Sigmoid colon (tissue), 7 donors: Measurements from ENCODE around the gene C19orf38. TPM values are rescaled to one million over a fixed set of nuclear protein-coding genes. Genes with fewer than 3 reads are reported as not detected.

ENCODE experiments used
- DNase-seq: peaks from one replicate; pipeline ENCODE4 v3.0.0-alpha.2; 2019
- H3K27ac ChIP-seq, 4 donors: fragments of 200-600 bp; sonication (generic); one replicate each; pipeline ENCODE4 v1.5.1; 2016 to 2019; ENCODE audit warnings: mild to moderate bottlenecking in 1 of 4
- H3K27me3 ChIP-seq, 3 donors: fragments of 200-600 bp; sonication (generic); one replicate each; pipeline ENCODE4 v1.5.1; 2019; ENCODE audit warnings: mild to moderate bottlenecking in 1 of 3
- H3K36me3 ChIP-seq, 4 donors: fragments of 200-600 bp; sonication (generic); one replicate each; pipeline ENCODE4 v1.5.1; 2016 to 2019
- H3K4me1 ChIP-seq, 4 donors: fragments of 200-600 bp; sonication (generic); one replicate each; pipeline ENCODE4 v1.5.1; 2017 to 2019
- H3K4me3 ChIP-seq, 4 donors: fragments of 200-600 bp; sonication (generic); one replicate each; pipeline ENCODE4 v1.5.1; 2017 to 2019; ENCODE audit warnings: mild to moderate bottlenecking in 2 of 4, moderate library complexity in 1 of 4
- H3K9me3 ChIP-seq, 4 donors: fragments of 200-600 bp in 3 of 4; sonication (generic) in 3 of 4; one replicate each; pipeline versions ENCODE4 v1.5.1 to v1.6.1; 2013 to 2019
- EP300 ChIP-seq, 4 donors: sonication (generic); formaldehyde crosslinking; IDR thresholded peaks; one replicate each; pipeline ENCODE4 v1.6.1; 2017; ENCODE audit warnings: antibody characterized with exemption in 4 of 4
- POLR2A ChIP-seq, 2 donors: fragments of 450-650 bp; IDR thresholded peaks; one replicate each; pipeline ENCODE4 v1.6.1; 2016; ENCODE audit warnings: antibody characterized with exemption in 2 of 2, mild to moderate bottlenecking in 2 of 2, moderate library complexity in 2 of 2
- POLR2AphosphoS5 ChIP-seq, 4 donors: sonication (generic); formaldehyde crosslinking; IDR thresholded peaks; one replicate each; pipeline ENCODE4 v1.6.1; 2017; ENCODE audit warnings: antibody characterized with exemption in 4 of 4
- WGBS, 2 donors: extraction: QIAGEN DNeasy Blood & Tissue Kit; methylation state at CpG; one replicate each; pipeline ENCODE4 v1.1.7; 2013; 5-methylcytosine and 5-hydroxymethylcytosine counted together
- intact Hi-C: fragments of 100-400 bp; cut with DNase I; formaldehyde crosslinking; loops from one replicate; pipeline ENCODE4 v1.15.1; 2023
- polyA plus RNA-seq, 3 donors: library from polyadenylated mRNA; stranded (reverse); fragments of 200-250 nt; gene quantifications; one replicate each; pipeline ENCODE4 v1.2.3, GENCODE V29; 2013
- total RNA-seq, 4 donors: library from RNA; depleted of rRNA; stranded (reverse); fragments of >200 nt; gene quantifications; one replicate each; pipeline ENCODE4 v1.1.0, GENCODE V29; 2016
- TF ChIP-seq, protein P1 (sequence below), 4 experiments: fragments of 450-650 bp in 3 of 4; fragments of 200-600 bp in 1 of 4; IDR thresholded peaks; one replicate each; pipeline ENCODE4 v1.5.1; 2016 to 2019; ENCODE audit warnings: antibody characterized with exemption in 4 of 4, mild to moderate bottlenecking in 3 of 4, moderate library complexity in 2 of 4
- donor health status: healthy with polysubstance abuse.
- donor health status: Bipolar disorder and iron deficiency.
- donor health status: healthy.

The C19orf38 gene
- total and polyA plus RNA-seq, 7 donors: 0.92 to 3.3 (median 1.6) TPM; not detected in 1

DNA sequence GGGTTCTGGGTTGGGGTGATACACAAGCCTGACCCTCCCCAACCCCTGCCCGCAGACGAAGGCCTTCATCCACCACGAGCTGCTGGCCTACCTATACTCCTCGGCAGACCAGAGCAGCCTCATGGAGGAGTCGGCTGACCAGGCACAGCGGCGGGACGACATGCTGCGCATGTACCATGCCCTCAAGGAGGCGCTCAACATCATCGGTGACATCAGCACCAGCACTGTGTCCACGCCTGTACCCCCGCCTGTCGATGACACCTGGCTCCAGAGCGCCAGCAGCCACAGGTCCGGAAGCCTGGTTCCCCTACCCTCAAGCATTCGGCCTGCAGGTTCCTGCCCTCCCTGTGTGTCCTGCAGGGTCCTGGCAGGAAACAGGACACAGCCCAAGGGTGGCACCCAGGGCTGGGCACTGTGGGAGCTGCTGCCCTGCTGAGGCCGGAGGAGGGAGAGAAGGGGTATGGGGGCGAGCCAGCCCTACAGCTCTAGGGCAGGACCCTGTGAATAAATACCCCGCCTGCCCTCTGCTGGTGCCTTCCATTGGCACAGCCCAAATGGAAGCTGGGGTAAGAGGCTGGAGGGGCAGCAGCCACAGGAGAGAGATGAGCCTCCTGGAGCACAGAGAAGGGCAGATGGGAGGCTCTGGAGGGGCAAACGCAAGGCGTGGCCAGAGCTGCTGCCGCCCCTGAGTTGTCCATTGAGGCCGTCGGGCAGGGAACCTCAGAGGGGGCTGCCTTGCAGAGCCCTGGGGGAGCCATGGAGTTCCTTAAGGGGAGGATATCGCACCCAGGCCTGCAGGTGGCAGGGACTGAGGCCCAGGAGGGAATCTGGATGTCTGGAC lies 19.0 kb upstream of the C19orf38 start:
- no peak for DNase-seq
- H3K36me3 ChIP-seq: peaks cover 17 to 96% (median 48%) of the 10 kb centered on the region in 4 donors
- 94% methylated on average over 26 of the region's 26 CpGs for WGBS, 2 donors
- no peak overlapping the region for H3K4me3 ChIP-seq
- H3K9me3 ChIP-seq: no peaks in the 10 kb centered on the region
- no peaks in the 10 kb centered on the region for H3K27me3 ChIP-seq
- intact Hi-C loops: no loop called here
- TF ChIP-seq POLR2A (IDR thresholded peaks at IDR 0.05): no peak
- TF ChIP-seq, protein P1, sequence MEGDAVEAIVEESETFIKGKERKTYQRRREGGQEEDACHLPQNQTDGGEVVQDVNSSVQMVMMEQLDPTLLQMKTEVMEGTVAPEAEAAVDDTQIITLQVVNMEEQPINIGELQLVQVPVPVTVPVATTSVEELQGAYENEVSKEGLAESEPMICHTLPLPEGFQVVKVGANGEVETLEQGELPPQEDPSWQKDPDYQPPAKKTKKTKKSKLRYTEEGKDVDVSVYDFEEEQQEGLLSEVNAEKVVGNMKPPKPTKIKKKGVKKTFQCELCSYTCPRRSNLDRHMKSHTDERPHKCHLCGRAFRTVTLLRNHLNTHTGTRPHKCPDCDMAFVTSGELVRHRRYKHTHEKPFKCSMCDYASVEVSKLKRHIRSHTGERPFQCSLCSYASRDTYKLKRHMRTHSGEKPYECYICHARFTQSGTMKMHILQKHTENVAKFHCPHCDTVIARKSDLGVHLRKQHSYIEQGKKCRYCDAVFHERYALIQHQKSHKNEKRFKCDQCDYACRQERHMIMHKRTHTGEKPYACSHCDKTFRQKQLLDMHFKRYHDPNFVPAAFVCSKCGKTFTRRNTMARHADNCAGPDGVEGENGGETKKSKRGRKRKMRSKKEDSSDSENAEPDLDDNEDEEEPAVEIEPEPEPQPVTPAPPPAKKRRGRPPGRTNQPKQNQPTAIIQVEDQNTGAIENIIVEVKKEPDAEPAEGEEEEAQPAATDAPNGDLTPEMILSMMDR (IDR thresholded peaks at IDR 0.05): no peak
- TF ChIP-seq EP300 (IDR thresholded peaks at IDR 0.05): no peak
- no peak for TF ChIP-seq POLR2AphosphoS5 (IDR thresholded peaks at IDR 0.05)
- H3K27ac ChIP-seq: no peak overlapping the region
- no peaks in the 10 kb centered on the region for H3K4me1 ChIP-seq

DNA sequence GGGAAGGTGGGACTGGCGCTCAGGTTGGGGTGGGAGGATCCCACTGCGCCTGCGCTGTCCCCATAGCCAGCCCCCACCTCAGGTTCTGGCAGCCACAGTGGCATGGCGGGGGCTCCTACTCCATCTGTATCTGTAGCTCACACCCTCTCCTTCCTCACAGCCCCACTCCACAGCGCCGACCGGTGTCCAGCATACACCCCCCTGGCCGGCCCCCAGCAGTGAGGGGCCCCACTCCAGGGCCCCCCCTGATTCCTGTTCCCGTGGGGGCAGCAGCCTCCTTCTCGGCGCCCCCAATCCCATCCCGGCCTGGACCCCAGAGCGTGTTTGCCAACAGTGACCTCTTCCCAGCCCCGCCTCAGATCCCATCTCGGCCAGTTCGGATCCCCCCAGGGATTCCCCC lies 18.2 kb upstream of the C19orf38 start:
- no peak for TF ChIP-seq POLR2A (IDR thresholded peaks at IDR 0.05)
- TF ChIP-seq POLR2AphosphoS5 (IDR thresholded peaks at IDR 0.05): no peak
- TF ChIP-seq, protein P1 (IDR thresholded peaks at IDR 0.05): no peak
- TF ChIP-seq EP300 (IDR thresholded peaks at IDR 0.05): no peak
- WGBS, 2 donors: 91 to 94% methylated on average over 16 of the region's 16 CpGs
- DNase-seq: no peak
- peaks cover 9 to 90% (median 41%) of the 10 kb centered on the region in 4 donors for H3K36me3 ChIP-seq
- intact Hi-C loops: loop anchor here (10.0 kb wide), 1 partner anchor 115 kb away; the partner anchor contains the start of gene DNM2
- no peaks in the 10 kb centered on the region for H3K4me1 ChIP-seq
- no peaks in the 10 kb centered on the region for H3K9me3 ChIP-seq
- H3K4me3 ChIP-seq: no peak overlapping the region
- H3K27ac ChIP-seq: no peak overlapping the region
- H3K27me3 ChIP-seq: no peaks in the 10 kb centered on the region

DNA sequence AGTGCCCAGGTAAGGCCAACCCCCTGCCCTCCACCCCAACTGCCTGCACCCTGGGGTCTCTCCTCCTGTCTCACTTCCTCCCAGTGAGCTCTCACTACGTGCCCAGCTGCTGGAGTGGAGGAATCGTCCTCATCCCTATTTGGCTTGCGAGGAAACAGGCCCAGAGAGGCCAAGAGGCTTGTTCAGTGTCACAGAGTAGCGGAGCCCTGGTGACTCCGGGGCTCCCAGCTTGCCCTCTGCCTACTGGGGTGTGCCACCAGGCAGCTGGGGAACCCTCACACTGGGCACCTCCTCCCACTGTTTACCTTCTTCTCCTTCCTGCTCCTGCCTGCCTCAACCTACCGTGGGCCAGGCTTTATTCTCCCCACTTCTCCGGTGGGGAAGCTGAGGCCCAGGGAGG lies 17.8 kb upstream of the C19orf38 start:
- H3K4me1 ChIP-seq: peaks cover 0 to 4% (median 0%) of the 10 kb centered on the region in 4 donors
- intact Hi-C loops: loop anchor here (10.0 kb wide), 1 partner anchor 116 kb away; the partner anchor contains the start of gene DNM2
- no peak overlapping the region for H3K4me3 ChIP-seq
- TF ChIP-seq POLR2A (IDR thresholded peaks at IDR 0.05) (no peak), POLR2AphosphoS5 (IDR thresholded peaks at IDR 0.05) (no peak), EP300 (IDR thresholded peaks at IDR 0.05) (no peak)
- TF ChIP-seq, protein P1 (IDR thresholded peaks at IDR 0.05): no peak
- H3K36me3 ChIP-seq: peaks cover 7 to 86% (median 37%) of the 10 kb centered on the region in 4 donors
- no peak overlapping the region for H3K27ac ChIP-seq
- no peak for DNase-seq
- WGBS, 2 donors: 87 to 90% methylated on average over 7 of the region's 7 CpGs
- H3K27me3 ChIP-seq: no peaks in the 10 kb centered on the region
- no peaks in the 10 kb centered on the region for H3K9me3 ChIP-seq

DNA sequence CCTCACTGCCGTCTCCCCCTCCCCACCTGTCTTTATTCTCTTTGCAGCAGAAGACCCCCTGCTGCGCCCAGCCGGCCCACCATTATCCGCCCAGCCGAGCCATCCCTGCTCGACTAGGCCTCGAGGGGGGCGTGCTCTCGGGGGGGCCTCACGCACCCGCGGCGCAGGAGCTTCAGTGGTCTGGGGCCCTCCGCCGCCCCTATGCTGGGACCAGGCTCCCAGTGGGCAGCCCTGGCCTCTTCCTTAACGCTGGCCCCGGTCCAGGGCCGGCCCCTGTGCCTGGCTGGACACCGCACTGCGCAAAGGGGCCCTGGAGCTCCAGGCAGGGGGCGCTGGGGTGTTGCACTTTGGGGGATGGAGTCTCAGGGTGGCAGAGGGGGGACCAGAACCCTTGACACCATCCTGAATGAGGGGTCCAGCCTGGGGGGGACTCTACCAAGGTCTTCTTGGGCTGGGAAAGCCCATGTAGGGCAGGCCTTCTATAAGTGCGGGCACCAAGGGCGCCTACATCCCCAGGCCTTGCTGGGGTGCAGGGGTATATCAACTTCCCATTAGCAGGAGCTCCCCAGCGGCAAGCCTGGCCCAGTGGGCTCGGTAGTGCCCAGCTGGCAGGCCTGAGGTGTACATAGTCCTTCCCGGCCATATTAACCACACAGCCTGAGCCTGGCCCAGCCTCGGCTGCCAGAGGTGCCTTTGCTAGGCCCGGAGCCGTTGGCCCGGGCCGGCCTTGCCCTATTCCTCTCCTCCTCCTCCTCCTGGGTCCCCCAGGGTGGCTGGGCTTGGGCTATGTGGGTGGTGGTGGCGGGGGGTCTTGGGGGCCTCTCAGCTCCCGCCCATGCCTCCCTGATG lies 17.1 kb upstream of the C19orf38 start:
- Histone ChIP-seq H3K36me3 (peaks cover 7 to 78% (median 29%) of the 10 kb centered on the region in 4 donors), H3K27me3 (no peaks in the 10 kb centered on the region), H3K4me3 (no peak overlapping the region), H3K9me3 (no peaks in the 10 kb centered on the region), H3K27ac (no peak overlapping the region), H3K4me1 (peaks cover 0 to 6% (median 0%) of the 10 kb centered on the region in 4 donors)
- 87 to 91% methylated on average over 33 of the region's 33 CpGs for WGBS, 2 donors
- no peak for DNase-seq
- no peak for TF ChIP-seq POLR2AphosphoS5 (IDR thresholded peaks at IDR 0.05)
- TF ChIP-seq POLR2A (IDR thresholded peaks at IDR 0.05): no peak
- TF ChIP-seq, protein P1 (IDR thresholded peaks at IDR 0.05): no peak
- no peak for TF ChIP-seq EP300 (IDR thresholded peaks at IDR 0.05)
- intact Hi-C loops: loop anchor here (10.0 kb wide), 1 partner anchor 116 kb away; the partner anchor contains the start of gene DNM2
